OCI-LY7 (cell line): ENCODE data around the gene EYA3. TPM values are rescaled to one million over a fixed set of nuclear protein-coding genes. Genes with fewer than 3 reads are reported as not detected.

Experiments used
- BruUV-seq: library from RNA; stranded (reverse); fragments of 400-500 nt; replicated peaks from 2 replicates; lab custom pipeline; 2021; lab: Mats Ljungman, UMichigan
- CTCF ChIA-PET: fragments of 300-600 bp; sonication (Branson Sonifier 250); formaldehyde crosslinking; loops from one replicate; lab custom pipeline; 2022; ENCODE audit warnings: antibody characterized with exemption; ENCODE audit not compliant: unreplicated experiment; lab: Charles Lee
- POLR2A ChIA-PET: fragments of 300-600 bp; sonication (Branson Sonifier 250); formaldehyde crosslinking; loops from one replicate; lab custom pipeline; 2022; ENCODE audit warnings: antibody characterized with exemption; lab: Charles Lee
- DNase-seq: peaks from one replicate; pipeline ENCODE4 v3.0.0-alpha.2; 2015; ENCODE audit warnings: low spot score
- H2AFZ ChIP-seq: fragments of 200-600 bp; sonication (generic), shearing (Covaris generic); 2 replicates; pipeline ENCODE4 v1.6.1; 2014; ENCODE audit warnings: mild to moderate bottlenecking, antibody characterized with exemption, low read length, moderate library complexity
- H3K27ac ChIP-seq: fragments of 200-600 bp; sonication (generic); 2 replicates; pipeline ENCODE4 v1.5.1; 2014; ENCODE audit warnings: mixed run types, low read depth, mild to moderate bottlenecking, moderate library complexity, low read length, inconsistent platforms; ENCODE audit not compliant: poor library complexity, severe bottlenecking
- H3K36me3 ChIP-seq: fragments of 200-600 bp; sonication (generic); 2 replicates; pipeline ENCODE4 v1.6.1; 2014; ENCODE audit warnings: mild to moderate bottlenecking, antibody characterized with exemption, low read length, moderate library complexity, mixed read lengths; ENCODE audit not compliant: insufficient read depth
- H3K4me1 ChIP-seq: fragments of 200-600 bp; sonication (generic); 2 replicates; pipeline ENCODE4 v1.5.1; 2014; ENCODE audit warnings: mild to moderate bottlenecking, low read length; ENCODE audit not compliant: insufficient read depth, poor library complexity, severe bottlenecking
- H3K4me2 ChIP-seq: fragments of 200-600 bp; sonication (generic); 2 replicates; pipeline ENCODE4 v1.6.1; 2014; ENCODE audit warnings: mild to moderate bottlenecking, low read length
- H3K4me3 ChIP-seq: fragments of 200-600 bp; sonication (generic); 2 replicates; pipeline ENCODE4 v1.5.1; 2014; ENCODE audit warnings: mild to moderate bottlenecking, low read depth, low read length; ENCODE audit not compliant: poor library complexity, severe bottlenecking
- H3K79me2 ChIP-seq: fragments of 200-600 bp; sonication (generic); 2 replicates; pipeline ENCODE4 v1.6.1; 2016; ENCODE audit warnings: low read depth, mild to moderate bottlenecking, low read length, moderate library complexity, mixed read lengths; ENCODE audit not compliant: insufficient read depth
- H3K9me2 ChIP-seq: fragments of 200-600 bp; sonication (generic); 2 replicates; pipeline ENCODE4 v1.6.1; 2016; ENCODE audit warnings: mild to moderate bottlenecking, low read length, mixed read lengths; ENCODE audit not compliant: insufficient read depth
- H3K9me3 ChIP-seq: fragments of 200-600 bp; sonication (generic); 2 replicates; pipeline ENCODE4 v1.6.1; 2014; ENCODE audit warnings: mild to moderate bottlenecking, mixed run types, low read length, mixed read lengths
- H4K20me1 ChIP-seq: fragments of 200-600 bp; sonication (generic); 2 replicates; pipeline ENCODE4 v1.6.1; 2014; ENCODE audit warnings: mild to moderate bottlenecking, antibody characterized with exemption, low read length, moderate library complexity, mixed read lengths; ENCODE audit not compliant: insufficient read depth
- EZH2phosphoT487 ChIP-seq: fragments of 200-600 bp; sonication (generic); IDR thresholded peaks from 2 replicates; pipeline ENCODE4 v1.6.1; 2018; ENCODE audit warnings: low read depth, borderline replicate concordance, mild to moderate bottlenecking, mixed run types, antibody characterized with exemption, low read length, moderate library complexity, mixed read lengths
- intact Hi-C: fragments of 100-400 bp; cut with micrococcal nuclease; formaldehyde crosslinking; loops from one replicate; pipeline ENCODE4 v1.10.0; 2022; ENCODE audit not compliant: unreplicated experiment
- total RNA-seq, 2 experiments: library from RNA; depleted of rRNA in 1 of 2; stranded (reverse); fragments of >200 nt in 1 of 2; shearing (Covaris generic) in 1 of 2; gene quantifications; 2 replicates each; pipeline ENCODE4 v1.2.3, GENCODE V29; 2014 to 2022
- TF ChIP-seq, protein P1 (sequence below): fragments of 200-600 bp; sonication (generic); conservative IDR thresholded peaks from 2 replicates; pipeline ENCODE4 v1.5.1; 2014; ENCODE audit warnings: mild to moderate bottlenecking, antibody characterized with exemption, low read length, moderate library complexity, mixed read lengths

The EYA3 gene
- total RNA-seq, 2 experiments from 2014 or later: 29.0 to 114 TPM

DNA sequence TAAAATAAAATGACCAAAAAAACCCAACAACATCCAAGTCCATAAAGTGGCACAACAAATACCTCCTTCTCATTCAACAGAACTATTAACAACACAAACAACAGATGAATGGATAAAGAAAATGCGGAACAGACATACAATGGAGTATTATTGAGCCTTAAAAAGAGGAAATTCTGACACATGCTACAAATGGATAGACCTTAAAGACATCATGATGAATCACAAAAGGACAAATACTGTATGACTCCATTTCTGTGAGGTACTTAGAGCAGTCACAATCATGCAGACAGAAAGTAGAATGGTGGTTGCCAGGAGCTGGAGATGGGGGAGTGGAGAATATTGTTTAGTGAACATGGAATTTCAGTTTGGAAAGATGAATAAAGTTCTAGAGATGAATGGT lies 42.6 kb downstream of the EYA3 start:
- no peak overlapping the region for H3K4me2 ChIP-seq
- no peak overlapping the region for H3K27ac ChIP-seq
- H2AFZ ChIP-seq: no peak overlapping the region
- H3K9me3 ChIP-seq: no peaks in the 10 kb centered on the region
- no peaks in the 10 kb centered on the region for H4K20me1 ChIP-seq
- no peaks in the 10 kb centered on the region for H3K9me2 ChIP-seq
- TF ChIP-seq, protein P1, sequence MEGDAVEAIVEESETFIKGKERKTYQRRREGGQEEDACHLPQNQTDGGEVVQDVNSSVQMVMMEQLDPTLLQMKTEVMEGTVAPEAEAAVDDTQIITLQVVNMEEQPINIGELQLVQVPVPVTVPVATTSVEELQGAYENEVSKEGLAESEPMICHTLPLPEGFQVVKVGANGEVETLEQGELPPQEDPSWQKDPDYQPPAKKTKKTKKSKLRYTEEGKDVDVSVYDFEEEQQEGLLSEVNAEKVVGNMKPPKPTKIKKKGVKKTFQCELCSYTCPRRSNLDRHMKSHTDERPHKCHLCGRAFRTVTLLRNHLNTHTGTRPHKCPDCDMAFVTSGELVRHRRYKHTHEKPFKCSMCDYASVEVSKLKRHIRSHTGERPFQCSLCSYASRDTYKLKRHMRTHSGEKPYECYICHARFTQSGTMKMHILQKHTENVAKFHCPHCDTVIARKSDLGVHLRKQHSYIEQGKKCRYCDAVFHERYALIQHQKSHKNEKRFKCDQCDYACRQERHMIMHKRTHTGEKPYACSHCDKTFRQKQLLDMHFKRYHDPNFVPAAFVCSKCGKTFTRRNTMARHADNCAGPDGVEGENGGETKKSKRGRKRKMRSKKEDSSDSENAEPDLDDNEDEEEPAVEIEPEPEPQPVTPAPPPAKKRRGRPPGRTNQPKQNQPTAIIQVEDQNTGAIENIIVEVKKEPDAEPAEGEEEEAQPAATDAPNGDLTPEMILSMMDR: no peak
- TF ChIP-seq EZH2phosphoT487: no peak
- no peak overlapping the region for H3K4me3 ChIP-seq
- POLR2A ChIA-PET: no interaction called here
- peaks cover 35% of the 10 kb centered on the region; the same call in 1 of the 2 replicates for H3K79me2 ChIP-seq
- CTCF ChIA-PET: no interaction called here
- H3K4me1 ChIP-seq: no peaks in the 10 kb centered on the region
- DNase-seq: no peak
- peaks cover 81% of the 10 kb centered on the region for H3K36me3 ChIP-seq
- intact Hi-C loops: no loop called here
- no TSS peak for BruUV-seq

DNA sequence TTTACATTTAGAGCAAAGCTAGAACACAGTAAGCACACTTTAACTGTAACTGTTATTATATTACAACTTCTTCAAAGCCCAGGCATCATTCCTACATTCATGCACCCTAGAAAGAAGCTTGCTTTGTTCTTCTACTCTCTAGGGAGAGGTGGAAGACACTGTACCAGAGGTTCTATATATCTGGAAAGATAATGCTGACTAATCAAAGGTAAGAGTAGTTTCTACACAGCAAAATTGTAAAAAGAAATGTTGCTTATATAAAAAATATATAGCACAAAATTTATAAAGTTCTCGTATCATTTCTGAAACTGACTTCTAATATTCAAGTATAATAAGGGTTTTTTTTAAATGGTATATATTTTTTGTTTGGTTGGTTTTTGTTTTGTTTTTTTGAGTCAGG lies 44.0 kb downstream of the EYA3 start:
- intact Hi-C loops: no loop called here
- DNase-seq: no peak
- H3K4me1 ChIP-seq: no peaks in the 10 kb centered on the region
- no peaks in the 10 kb centered on the region for H3K9me2 ChIP-seq
- H3K27ac ChIP-seq: no peak overlapping the region
- no TSS peak for BruUV-seq
- CTCF ChIA-PET: no interaction called here
- no peak for TF ChIP-seq EZH2phosphoT487
- TF ChIP-seq, protein P1: no peak
- H3K36me3 ChIP-seq: peaks cover 88% of the 10 kb centered on the region
- no peak overlapping the region for H3K4me3 ChIP-seq
- peaks cover 29% of the 10 kb centered on the region; the same call in 1 of the 2 replicates for H3K79me2 ChIP-seq
- H4K20me1 ChIP-seq: no peaks in the 10 kb centered on the region
- no peak overlapping the region for H3K4me2 ChIP-seq
- no peak overlapping the region for H2AFZ ChIP-seq
- POLR2A ChIA-PET: no interaction called here
- H3K9me3 ChIP-seq: no peaks in the 10 kb centered on the region

DNA sequence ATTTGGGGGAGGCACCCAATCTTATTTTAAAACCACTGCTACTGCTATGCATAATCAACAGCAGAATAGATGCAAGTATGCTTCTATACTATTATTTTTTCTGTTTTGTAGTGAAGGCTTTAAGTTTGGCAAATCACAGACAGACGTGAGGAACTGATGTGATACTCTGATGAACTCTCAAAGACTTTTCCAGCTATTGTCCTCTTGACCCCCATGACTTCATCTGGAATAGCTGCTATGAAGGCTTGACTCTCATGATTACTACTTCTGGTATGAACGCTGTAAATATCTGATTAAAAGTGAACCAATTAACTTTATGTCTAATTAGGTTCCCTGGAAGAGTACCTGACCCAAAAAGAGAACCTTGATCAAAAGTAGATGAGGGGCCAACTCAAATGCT lies 49.1 kb downstream of the EYA3 start:
- Histone ChIP-seq H3K36me3 (peaks cover 87% of the 10 kb centered on the region), H3K4me1 (peaks cover 27% of the 10 kb centered on the region), H4K20me1 (no peaks in the 10 kb centered on the region), H3K79me2 (peaks cover 12% of the 10 kb centered on the region; the same call in 1 of the 2 replicates), H3K9me3 (no peaks in the 10 kb centered on the region), H3K4me2 (no peak overlapping the region), H3K4me3 (no peak overlapping the region), H2AFZ (no peak overlapping the region), H3K9me2 (no peaks in the 10 kb centered on the region), H3K27ac (no peak overlapping the region)
- TF ChIP-seq, protein P1: no peak
- no peak for TF ChIP-seq EZH2phosphoT487
- no peak for DNase-seq
- ChIA-PET POLR2A (interaction anchor here (0.8 kb wide), 1 partner anchor 12 kb away, joined by 3 read pairs; no protein-coding TSS in a partner anchor), CTCF (no interaction called here)
- BruUV-seq: no TSS peak
- intact Hi-C loops: no loop called here
